Right lobe of liver (tissue), 6 donors: ENCODE results near the gene PDE7B. TPM values are rescaled to one million over a fixed set of nuclear protein-coding genes. Genes with fewer than 3 reads are reported as not detected.
A peak's percentile ranks its signal among the peaks of the same experiment; 100 is the strongest.

Source experiments
- ATAC-seq, 4 donors: fragments of 200-7000 bp; cut with Tn5 transposase; one replicate each; pipeline ENCODE4 v1.9.1; 2020; ENCODE audit warnings: mild to moderate bottlenecking in 4 of 4, moderate library complexity in 4 of 4
- DNase-seq, 3 donors: peaks; one replicate each; pipeline ENCODE4 v3.0.0-alpha.2; 2020
- H3K27ac ChIP-seq, 3 donors: fragments of 200-600 bp; one replicate each; pipeline ENCODE4 v1.8.0; 2022
- H3K27me3 ChIP-seq, 2 donors: fragments of 200-600 bp; one replicate each; pipeline ENCODE4 v1.8.0; 2022
- H3K36me3 ChIP-seq, 4 donors: fragments of 200-600 bp; sonication (generic) in 1 of 4; one replicate each; pipeline versions ENCODE4 v1.5.1 to v1.8.0; 2017 to 2022; ENCODE audit warnings: control low read depth in 1 of 4
- H3K4me1 ChIP-seq, 4 donors: fragments of 200-600 bp; sonication (generic) in 1 of 4; one replicate each; pipeline versions ENCODE4 v1.5.1 to v1.8.0; 2017 to 2022; ENCODE audit warnings: control low read depth in 1 of 4
- H3K4me3 ChIP-seq, 3 donors: fragments of 200-600 bp; one replicate each; pipeline ENCODE4 v1.8.0; 2022
- H3K9me3 ChIP-seq, 4 donors: fragments of 200-600 bp; sonication (generic) in 1 of 4; one replicate each; pipeline versions ENCODE4 v1.5.1 to v1.8.0; 2017 to 2022; ENCODE audit warnings: control low read depth in 1 of 4
- POLR2A ChIP-seq: fragments of 450-650 bp; IDR thresholded peaks from one replicate; pipeline ENCODE4 v1.6.1; 2017; ENCODE audit warnings: antibody characterized with exemption, mild to moderate bottlenecking
- WGBS: methylation state at CpG from one replicate; pipeline ENCODE4 v1.1.6; 2018; ENCODE audit warnings: low coverage, low lambda C conversion rate; ENCODE audit not compliant: insufficient coverage; ENCODE audit errors: missing lambda C conversion rate; 5-methylcytosine and 5-hydroxymethylcytosine counted together
- intact Hi-C, 2 donors: fragments of 100-400 bp; cut with DNase I; formaldehyde crosslinking; loops; one replicate each; pipeline versions ENCODE4 v1.11.2 to v1.14.1; 2022
- total RNA-seq, 6 experiments: library from RNA; depleted of rRNA in 2 of 6; stranded (reverse); fragments of >200 nt in 2 of 6; fragmentation: NEBNext Ultra II Directional in 3 of 6; extraction: Animal tissue kit (Norgen Biotek cat#: 25700) in 3 of 6; gene quantifications; one replicate each; pipeline versions ENCODE4 v1.1.0 to v1.2.4, GENCODE V29; 2016 to 2023
- TF ChIP-seq, protein P1 (sequence below), 4 donors: fragments of 200-600 bp in 3 of 4; fragments of 450-650 bp in 1 of 4; IDR thresholded peaks; one replicate each; pipeline versions ENCODE4 v1.5.1 to v1.8.0; 2016 to 2022; ENCODE audit warnings: antibody characterized with exemption in 4 of 4, mild to moderate bottlenecking in 2 of 4
- donor health status: DM: no; HTN: yes; CAD: no.
- donor health status: DM: no; HTN: no; CAD: no.
- donor health status: DM: no; HTN: no; CAD: no.
- donor health status: DM: no; HTN: yes; CAD: no.
- donor health status: DM: no; HTN: yes; CAD: no.

The PDE7B gene
- total RNA-seq, 6 experiments from 2014 or later: 1.1 to 5.1 (median 1.9) TPM

DNA sequence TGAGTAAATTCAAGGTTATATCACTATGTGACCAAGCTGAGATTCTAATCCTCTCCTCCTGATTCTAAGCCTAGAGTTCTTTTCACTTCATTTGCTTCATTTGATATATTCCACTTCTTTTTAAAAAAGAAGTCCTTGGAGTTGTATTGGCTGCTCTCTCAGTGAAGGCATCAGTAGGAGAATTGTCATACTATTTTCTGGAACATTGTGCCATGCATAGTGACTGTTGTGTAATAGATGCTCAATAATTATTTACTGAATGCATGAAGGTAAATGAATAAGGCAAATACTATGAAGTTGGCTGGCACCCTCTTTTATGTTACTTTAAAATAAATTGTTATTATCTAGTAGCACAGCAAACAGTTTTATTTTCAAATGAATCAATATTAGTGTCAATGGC, 209.3 kb downstream of the PDE7B start:
- Histone ChIP-seq H3K27ac (no peak overlapping the region), H3K4me1 (peaks cover 0 to 9% (median 0%) of the 10 kb centered on the region in 4 donors), H3K4me3 (no peak overlapping the region), H3K27me3 (no peaks in the 10 kb centered on the region), H3K9me3 (no peaks in the 10 kb centered on the region), H3K36me3 (no peaks in the 10 kb centered on the region)
- ATAC-seq: peak in 2 of 4 donors; percentile 55 to 77
- intact Hi-C loops: no loop called here
- no peak for DNase-seq
- no peak for TF ChIP-seq POLR2A
- TF ChIP-seq, protein P1, sequence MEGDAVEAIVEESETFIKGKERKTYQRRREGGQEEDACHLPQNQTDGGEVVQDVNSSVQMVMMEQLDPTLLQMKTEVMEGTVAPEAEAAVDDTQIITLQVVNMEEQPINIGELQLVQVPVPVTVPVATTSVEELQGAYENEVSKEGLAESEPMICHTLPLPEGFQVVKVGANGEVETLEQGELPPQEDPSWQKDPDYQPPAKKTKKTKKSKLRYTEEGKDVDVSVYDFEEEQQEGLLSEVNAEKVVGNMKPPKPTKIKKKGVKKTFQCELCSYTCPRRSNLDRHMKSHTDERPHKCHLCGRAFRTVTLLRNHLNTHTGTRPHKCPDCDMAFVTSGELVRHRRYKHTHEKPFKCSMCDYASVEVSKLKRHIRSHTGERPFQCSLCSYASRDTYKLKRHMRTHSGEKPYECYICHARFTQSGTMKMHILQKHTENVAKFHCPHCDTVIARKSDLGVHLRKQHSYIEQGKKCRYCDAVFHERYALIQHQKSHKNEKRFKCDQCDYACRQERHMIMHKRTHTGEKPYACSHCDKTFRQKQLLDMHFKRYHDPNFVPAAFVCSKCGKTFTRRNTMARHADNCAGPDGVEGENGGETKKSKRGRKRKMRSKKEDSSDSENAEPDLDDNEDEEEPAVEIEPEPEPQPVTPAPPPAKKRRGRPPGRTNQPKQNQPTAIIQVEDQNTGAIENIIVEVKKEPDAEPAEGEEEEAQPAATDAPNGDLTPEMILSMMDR (IDR thresholded peaks at IDR 0.05): no peak

DNA sequence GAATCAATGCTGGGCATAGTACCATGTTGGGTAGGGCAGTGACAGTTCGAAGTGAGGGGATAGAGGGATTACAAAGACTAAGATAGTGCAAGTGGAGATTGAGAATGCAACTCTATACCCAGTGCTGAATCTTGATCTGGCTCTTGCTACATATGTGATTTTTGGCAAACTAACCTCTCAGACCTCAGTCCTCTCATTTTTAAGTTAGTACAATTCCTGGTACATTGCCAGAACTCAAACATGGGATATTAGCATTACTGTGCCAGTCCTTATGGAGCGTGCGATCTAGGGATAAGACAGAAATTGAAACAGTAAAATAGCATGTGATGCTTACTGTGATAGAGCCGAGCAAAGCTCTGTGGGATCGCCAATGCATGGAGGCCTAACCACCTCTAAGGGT, 210.2 kb downstream of the PDE7B start:
- 91% methylated on average over 5 of the region's 5 CpGs for WGBS

DNA sequence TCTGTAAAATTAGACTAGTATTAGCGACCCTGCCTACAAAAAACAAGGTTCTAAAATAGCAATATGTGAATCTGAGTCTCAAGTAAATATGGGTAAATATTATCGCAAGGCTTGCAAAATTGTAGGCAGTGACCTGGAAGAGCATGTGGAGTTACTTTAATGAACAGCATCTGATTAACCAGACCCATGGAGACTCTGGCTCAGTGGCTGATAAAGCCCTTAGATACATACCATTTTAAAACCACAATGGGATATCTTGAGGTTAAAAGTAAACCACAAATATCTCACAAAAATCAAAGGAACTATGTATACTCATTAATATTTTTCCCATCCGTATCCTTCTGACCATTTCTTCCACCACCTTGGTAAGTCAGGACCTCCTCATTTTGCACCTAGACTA, 211.6 kb downstream of the PDE7B start:
- intact Hi-C loops: no loop called here
- WGBS: 80% methylated on average over 3 of the region's 3 CpGs
- H3K4me1 ChIP-seq: peaks cover 0 to 9% (median 0%) of the 10 kb centered on the region in 4 donors
- TF ChIP-seq, protein P1 (IDR thresholded peaks at IDR 0.05): no peak
- TF ChIP-seq POLR2A: no peak
- H3K27ac ChIP-seq: no peak overlapping the region
- no peaks in the 10 kb centered on the region for H3K9me3 ChIP-seq
- no peak overlapping the region for H3K4me3 ChIP-seq
- ATAC-seq (no peak), DNase-seq (no peak)
- no peaks in the 10 kb centered on the region for H3K36me3 ChIP-seq
- no peaks in the 10 kb centered on the region for H3K27me3 ChIP-seq

More for the DNA sequence above, 210.2 kb downstream of the PDE7B start:
- H3K9me3 ChIP-seq: no peaks in the 10 kb centered on the region
- no peaks in the 10 kb centered on the region for H3K27me3 ChIP-seq
- H3K4me3 ChIP-seq: no peak overlapping the region
- no peak for TF ChIP-seq POLR2A
- TF ChIP-seq, protein P1 (IDR thresholded peaks at IDR 0.05): no peak
- no peaks in the 10 kb centered on the region for H3K36me3 ChIP-seq
- H3K27ac ChIP-seq: no peak overlapping the region
- ATAC-seq (no peak), DNase-seq (no peak)
- intact Hi-C loops: no loop called here
- H3K4me1 ChIP-seq: peaks cover 0 to 9% (median 0%) of the 10 kb centered on the region in 4 donors

DNA sequence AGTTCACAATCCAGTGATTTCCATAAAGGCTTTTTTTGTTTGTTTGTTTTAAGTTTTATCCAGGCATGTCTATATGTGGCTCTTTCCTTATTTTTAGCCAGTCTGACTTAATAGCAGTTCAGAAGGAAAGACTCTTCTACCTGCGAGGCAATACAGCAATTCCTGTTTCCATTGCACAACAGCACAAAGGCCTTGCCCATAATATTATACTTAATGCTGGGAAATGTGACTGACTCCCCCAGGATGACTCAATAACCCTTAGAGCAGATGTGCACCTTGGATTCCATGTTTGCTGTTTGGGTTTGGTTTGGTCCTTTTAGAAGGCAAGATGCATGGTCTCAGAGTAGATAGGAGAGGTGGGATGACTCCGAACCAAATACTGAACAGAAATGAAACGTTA, 214.5 kb downstream of the PDE7B start:
- ATAC-seq: peak in 1 of 4 donors; percentile 28
- WGBS: 24% methylated on average over 2 of the region's 3 CpGs
- Histone ChIP-seq H3K4me1 (peaks cover 0 to 3% (median 0%) of the 10 kb centered on the region in 4 donors), H3K36me3 (no peaks in the 10 kb centered on the region), H3K27me3 (no peaks in the 10 kb centered on the region), H3K4me3 (no peak overlapping the region), H3K9me3 (no peaks in the 10 kb centered on the region), H3K27ac (no peak overlapping the region)
- no peak for DNase-seq
- intact Hi-C loops: no loop called here
- no peak for TF ChIP-seq POLR2A
- TF ChIP-seq, protein P1 (IDR thresholded peaks at IDR 0.05): no peak
